Measurements from ENCODE around the gene GAS2L3.

GRCh38 chr12:100576331-100577036 lies 3.0 kb downstream of the GAS2L3 start:
- TF ChIP-seq CTCF (IDR thresholded peaks at IDR 0.05; ENCODE audit: insufficient read depth, low read length, poor library complexity, severe bottlenecking), result no peak
- TF ChIP-seq EZH2phosphoT487 (conservative IDR thresholded peaks at IDR 0.05; ENCODE audit: low read length), result no peak
